GM21367 (cell line): ENCODE data around the gene FXYD6.

Experiments
- ATAC-seq: cut with Tn5 transposase; IDR thresholded peaks from one replicate; pipeline ENCODE4 v1.9.1; 2021; ENCODE audit not compliant: unreplicated experiment

The FXYD6 gene

DNA sequence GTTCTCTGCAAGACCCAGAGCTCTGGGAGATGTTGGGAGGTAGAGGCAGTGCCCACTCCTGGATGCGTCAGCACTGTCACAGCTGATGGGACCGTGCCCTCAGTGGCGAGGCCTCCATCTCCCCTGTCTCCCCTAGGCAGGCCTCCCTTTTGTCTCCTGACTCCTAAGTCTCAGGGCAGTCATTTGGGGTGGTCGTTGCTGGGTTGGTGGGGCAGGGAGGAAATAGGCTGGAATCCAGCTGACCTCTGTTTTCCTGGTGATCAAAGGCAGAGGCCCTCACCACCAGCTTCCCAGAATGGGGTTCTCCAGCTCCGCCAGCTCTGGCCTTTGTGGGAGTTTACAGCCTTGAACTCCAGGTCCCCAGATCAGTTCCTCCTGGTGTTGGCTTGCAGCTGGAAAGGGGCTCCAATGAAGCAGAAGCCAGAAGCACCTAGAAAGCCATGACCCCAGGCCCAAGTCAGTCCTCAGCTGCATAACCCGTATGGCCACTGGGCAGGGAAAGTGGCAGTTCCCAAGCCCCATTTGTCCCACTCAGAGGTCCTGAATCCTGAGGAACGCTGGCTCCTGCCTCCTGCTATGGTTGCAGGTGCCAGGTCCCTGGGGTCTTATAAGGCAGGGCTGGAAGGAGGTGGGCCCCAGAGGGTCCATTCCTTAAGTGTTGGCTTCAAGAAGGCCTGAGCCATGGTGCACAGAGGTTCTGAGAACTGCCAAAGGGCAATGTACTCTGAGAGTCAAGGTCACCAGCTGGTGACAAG lies 44.6 kb downstream of the FXYD6 start:
- no peak for ATAC-seq

DNA sequence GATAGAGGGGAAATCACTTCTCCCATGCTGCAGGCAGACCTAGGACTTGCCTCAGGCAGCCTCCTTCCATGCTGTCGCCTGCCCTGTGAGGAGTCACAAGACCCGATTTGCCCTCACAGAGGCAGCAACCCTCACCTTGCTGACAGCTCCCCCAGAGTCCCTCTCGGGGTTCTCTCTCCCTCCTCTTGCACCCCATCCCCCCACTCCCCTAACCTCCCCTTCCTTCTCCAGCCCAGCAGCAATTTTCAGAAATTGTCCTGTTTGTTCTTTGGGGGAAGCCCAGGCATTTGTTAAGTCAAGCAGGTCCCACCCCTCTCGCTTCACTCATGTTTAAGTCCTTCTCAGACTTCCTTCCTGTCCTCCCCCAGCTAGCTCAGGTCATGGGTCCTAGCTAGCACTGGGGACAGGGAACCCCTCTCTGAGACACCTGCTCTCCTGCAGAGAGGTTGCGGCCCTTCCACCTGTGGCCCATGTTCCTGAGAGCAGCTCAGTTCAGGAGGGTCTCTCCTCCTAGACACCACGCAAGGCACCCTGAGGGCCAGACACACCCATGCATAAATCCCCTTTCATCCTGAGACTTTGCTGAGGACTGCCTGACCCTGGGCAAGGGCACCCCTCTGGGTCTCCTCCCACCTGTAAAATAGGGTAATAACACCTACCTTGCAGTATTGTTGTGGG lies 45.6 kb downstream of the FXYD6 start:
- ATAC-seq, result no peak

- ATAC-seq, result no peak
These were observed 46.4 kb downstream of the FXYD6 start for GRCh38 chr11:117830072-117830471.

GRCh38 chr11:117829369-117829725 lies 47.1 kb downstream of the FXYD6 start:
- no peak for ATAC-seq

GRCh38 chr11:117828611-117829368 lies 47.7 kb downstream of the FXYD6 start:
- ATAC-seq, result no peak

DNA sequence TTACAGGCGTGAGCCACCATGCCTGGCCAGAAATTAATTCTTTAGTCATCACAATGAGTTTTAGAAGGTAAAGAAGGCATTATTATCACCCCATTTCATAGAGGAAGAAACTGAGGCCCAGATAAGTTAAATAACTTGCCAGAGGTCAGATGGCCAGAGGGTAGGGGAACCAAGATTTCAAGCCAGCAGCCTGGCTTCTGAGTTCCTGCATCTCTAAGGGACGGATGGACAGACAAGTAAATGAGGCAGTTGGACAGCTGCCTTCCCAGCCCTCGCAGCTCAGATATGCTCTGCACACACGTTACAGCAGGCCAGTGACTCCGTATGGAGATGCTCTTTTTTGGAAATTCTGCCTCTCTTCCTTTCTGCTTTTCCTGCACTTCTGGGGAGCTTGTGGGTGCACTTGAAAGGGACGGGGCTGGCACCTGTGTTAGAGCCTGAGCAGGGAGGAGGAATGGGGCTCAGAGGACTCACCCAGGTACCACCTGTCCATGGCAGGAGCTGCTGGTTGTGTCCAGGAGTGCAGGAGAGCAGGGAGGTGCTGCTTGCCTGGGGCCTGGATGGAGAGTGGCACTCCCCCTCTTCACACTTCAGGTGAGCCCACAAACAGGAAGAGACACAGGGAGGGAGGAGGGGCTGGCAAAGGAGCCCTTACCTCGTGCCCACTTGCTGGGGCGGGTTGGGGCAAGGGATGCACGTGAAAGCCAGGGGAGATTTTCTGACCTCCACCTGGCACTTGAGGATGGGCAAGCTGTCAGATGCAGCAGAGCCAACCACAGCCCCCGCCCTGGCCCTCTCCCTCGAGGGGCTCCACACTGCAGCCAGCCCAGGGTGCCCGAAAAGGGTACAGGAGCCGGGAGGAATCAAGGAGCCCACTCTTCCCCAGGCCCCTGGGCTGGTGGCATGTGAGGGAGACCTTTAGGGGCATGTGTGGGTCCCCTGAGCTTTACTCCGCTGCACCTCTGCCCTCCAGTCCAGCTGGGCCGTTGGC lies 48.6 kb downstream of the FXYD6 start:
- ATAC-seq, result no peak

GRCh38 chr11:117826832-117827231 lies 49.6 kb downstream of the FXYD6 start:
- no peak for ATAC-seq

- no peak for ATAC-seq
These were observed 50.3 kb downstream of the FXYD6 start for GRCh38 chr11:117826190-117826570.

GRCh38 chr11:117825538-117826189 lies 50.8 kb downstream of the FXYD6 start:
- ATAC-seq, result no peak

- no peak for ATAC-seq
These were observed 51.6 kb downstream of the FXYD6 start, which contains the start of gene FXYD2 for GRCh38 chr11:117824571-117825537. Gene FXYD2 (minus strand): TSS chr11:117824744. CDS start chr11:117824678, 66 bp downstream.

- no peak for ATAC-seq
These were observed 52.5 kb downstream of the FXYD6 start for GRCh38 chr11:117823946-117824420.

GRCh38 chr11:117823294-117823945 lies 53.0 kb downstream of the FXYD6 start:
- no peak for ATAC-seq

DNA sequence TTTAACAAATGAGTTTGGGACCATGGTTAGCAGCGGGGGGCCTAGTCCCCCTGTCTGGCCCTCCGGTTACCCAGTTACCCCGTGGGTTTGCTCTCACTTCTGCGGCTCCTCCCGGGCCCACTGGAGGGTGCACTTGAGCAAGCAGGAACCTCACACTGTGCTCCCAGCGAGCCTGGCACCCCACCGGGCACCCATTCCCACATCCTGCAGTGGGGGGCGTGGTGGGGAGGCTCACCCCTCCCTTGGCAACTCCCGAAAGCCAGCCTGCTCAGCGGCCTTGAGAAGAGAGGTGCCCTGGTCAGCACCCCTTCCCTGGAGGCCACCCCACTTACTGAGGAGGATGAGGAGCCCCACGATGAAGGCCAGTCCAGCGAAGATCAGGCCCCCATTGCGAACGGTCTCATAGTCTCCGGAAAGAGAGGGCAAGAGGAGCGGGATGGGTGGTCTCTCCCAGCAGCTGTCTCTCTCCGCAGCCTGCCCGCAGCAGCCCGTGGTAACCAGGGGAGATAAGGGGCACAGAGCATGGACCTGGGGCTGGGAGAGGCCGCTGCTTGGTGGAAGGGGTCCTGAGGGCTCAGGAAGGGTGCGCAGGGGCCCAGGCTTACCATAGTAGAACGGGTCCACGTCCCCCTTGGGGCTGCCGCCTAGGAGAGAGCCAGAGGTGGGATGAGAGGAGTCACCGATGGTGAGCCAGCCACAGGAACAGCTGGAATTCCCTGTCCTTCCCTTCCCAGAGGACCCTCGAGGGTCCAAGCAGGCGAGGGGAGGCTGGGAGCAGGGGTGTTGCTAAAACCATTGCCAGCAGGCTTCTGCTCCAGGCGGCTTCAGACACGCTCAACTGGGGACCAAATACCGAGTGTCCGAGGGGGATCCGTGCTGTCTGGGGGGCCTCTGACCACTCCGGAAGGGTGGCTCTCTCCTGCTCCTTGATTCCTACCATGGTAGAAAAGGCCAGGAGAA lies 54.1 kb downstream of the FXYD6 start:
- no peak for ATAC-seq

DNA sequence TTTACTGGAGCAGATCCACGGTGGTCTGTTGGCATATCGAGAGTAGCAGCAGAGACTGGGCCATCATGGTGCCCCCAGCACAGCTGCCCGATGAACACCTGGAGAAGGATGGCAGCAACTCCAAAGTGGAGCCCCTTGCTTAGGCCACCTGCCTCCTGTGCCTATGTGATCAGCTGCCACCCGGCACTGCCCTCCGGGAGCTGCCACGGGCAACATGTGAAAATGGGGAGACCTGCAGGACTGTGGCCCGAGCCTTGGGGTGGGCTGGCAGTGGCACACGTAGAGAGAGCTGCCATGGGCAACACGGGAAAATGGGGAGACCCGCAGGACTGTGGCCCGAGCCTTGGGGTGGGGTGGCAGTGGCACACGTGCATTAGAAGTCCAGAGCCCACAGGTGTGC lies 55.0 kb downstream of the FXYD6 start:
- no peak for ATAC-seq

DNA sequence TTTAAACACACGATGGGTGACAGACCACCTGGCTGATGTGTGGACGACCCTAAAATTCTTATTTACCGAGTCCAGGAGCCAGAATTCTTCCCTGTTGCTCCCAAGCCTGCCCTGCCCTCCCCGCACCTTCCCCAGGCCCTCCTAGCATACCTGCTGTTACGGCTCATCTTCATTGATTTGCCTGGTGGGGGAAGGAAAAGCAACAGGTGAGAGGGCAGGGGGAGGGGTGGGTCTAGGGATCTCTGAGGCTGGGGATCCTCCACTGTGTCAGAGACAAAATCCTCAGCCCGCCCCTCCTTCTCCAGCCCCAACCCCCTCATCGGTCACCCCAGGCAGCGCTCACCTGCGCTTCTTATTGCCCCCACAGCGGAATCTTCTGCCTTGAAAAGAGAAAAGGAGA lies 55.9 kb downstream of the FXYD6 start:
- ATAC-seq, result no peak

DNA sequence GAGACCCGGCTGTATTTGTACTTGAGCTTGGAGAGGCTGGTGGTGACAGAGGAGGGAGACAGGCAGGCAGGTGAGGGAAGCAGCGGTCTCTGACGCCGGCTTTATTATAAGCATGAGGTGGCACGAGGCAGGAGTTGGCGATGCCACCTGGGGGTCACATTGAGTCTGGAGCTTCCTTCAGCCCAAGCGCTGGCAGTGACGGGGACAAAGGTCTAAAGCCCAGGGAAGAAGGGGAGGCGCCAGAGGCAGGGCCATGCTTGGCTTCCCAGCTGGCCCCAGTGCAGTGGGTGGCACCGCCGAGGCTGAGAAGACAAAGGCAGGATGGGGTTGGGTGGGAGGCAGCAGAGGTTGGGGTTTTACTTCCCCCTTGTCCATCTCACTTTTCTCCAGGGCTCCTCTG lies 56.4 kb downstream of the FXYD6 start:
- no peak for ATAC-seq
